Mesenteric fat pad (tissue), 1 donor: ENCODE measurements around the gene CSGALNACT2. TPM values are rescaled to one million over a fixed set of nuclear protein-coding genes. Genes with fewer than 3 reads are reported as not detected.
A peak's percentile ranks its signal among the peaks of the same experiment; 100 is the strongest.

ENCODE experiments used
- DNase-seq: peaks from one replicate; pipeline ENCODE4 v3.0.0-alpha.2; 2020; ENCODE audit warnings: low spot score
- total RNA-seq: library from RNA; stranded (reverse); fragmentation: NEBNext Ultra II Directional; extraction: Animal tissue kit (Norgen Biotek cat#: 25700); gene quantifications from one replicate; pipeline ENCODE4 v1.2.1, GENCODE V29; 2021
- donor health status: DM: yes; HTN: yes; CAD: no.

The CSGALNACT2 gene
- total RNA-seq, 1 donor from 2014 or later, result 31.0 TPM

- peak; percentile 71 for DNase-seq
These were observed 88.9 kb downstream of the CSGALNACT2 start for GRCh38 chr10:43226851-43227845.

- DNase-seq, result peak; percentile 80
These were observed 89.9 kb downstream of the CSGALNACT2 start for GRCh38 chr10:43227911-43228782.

GRCh38 chr10:43228783-43229207, 90.5 kb downstream of the CSGALNACT2 start:
- DNase-seq, result peak; percentile 84

- DNase-seq, result peak; percentile 87
These were observed 91.2 kb downstream of the CSGALNACT2 start for GRCh38 chr10:43229208-43230061.

- peak; percentile 77 for DNase-seq
These were observed 92.1 kb downstream of the CSGALNACT2 start for GRCh38 chr10:43230101-43230908.

GRCh38 chr10:43230909-43231522, 92.8 kb downstream of the CSGALNACT2 start:
- peak; percentile 86 for DNase-seq

GRCh38 chr10:43231523-43232078, 93.4 kb downstream of the CSGALNACT2 start:
- DNase-seq, result peak; percentile 81

- DNase-seq, result peak; percentile 37
These were observed 95.6 kb downstream of the CSGALNACT2 start for GRCh38 chr10:43233601-43234430.

GRCh38 chr10:43234471-43235041, 96.3 kb downstream of the CSGALNACT2 start:
- DNase-seq, result peak; percentile 85

Other genes with a start within 250 kb of the CSGALNACT2 start
- 0.64 TPM for gene RET, start 61.4 kb upstream of the CSGALNACT2 start, total RNA-seq
- gene RASGEF1A, start 128.6 kb downstream of the CSGALNACT2 start, total RNA-seq, result 1.8 TPM
- not detected for gene FXYD4, start 233.2 kb downstream of the CSGALNACT2 start, total RNA-seq